Fibroblast of upper back skin (primary cell): Measurements from ENCODE around the gene SMPD3.

Experiments used
- DNase-seq: peaks from one replicate; pipeline ENCODE4 v3.0.0-alpha.2; 2013

Gene SMPD3

GRCh38 chr16:68319185-68319908, 129.0 kb downstream of the SMPD3 start:
- no peak for DNase-seq

GRCh38 chr16:68313116-68313515, 135.2 kb downstream of the SMPD3 start:
- DNase-seq = no peak

- peak; percentile 84 for DNase-seq
Observed at GRCh38 chr16:68310774-68311511, 137.4 kb downstream of the SMPD3 start, which contains the start of the genes PRMT7 and SLC7A6OS. TSS of gene PRMT7 (plus strand) at chr16:68311019. CDS start at chr16:68315980, 4,961 bp downstream. TSS of gene SLC7A6OS (minus strand) at chr16:68310946. CDS start at chr16:68310926, 20 bp downstream.

- DNase-seq = no peak
Observed at GRCh38 chr16:68310437-68310773, 137.9 kb downstream of the SMPD3 start.

GRCh38 chr16:68309799-68310198, 138.5 kb downstream of the SMPD3 start:
- no peak for DNase-seq
